GM19035 (cell line): ENCODE data around the gene GNG12.

Experiments
- ATAC-seq: cut with Tn5 transposase; IDR thresholded peaks from one replicate; pipeline ENCODE4 v1.9.1; 2021; ENCODE audit not compliant: unreplicated experiment

Gene GNG12

DNA sequence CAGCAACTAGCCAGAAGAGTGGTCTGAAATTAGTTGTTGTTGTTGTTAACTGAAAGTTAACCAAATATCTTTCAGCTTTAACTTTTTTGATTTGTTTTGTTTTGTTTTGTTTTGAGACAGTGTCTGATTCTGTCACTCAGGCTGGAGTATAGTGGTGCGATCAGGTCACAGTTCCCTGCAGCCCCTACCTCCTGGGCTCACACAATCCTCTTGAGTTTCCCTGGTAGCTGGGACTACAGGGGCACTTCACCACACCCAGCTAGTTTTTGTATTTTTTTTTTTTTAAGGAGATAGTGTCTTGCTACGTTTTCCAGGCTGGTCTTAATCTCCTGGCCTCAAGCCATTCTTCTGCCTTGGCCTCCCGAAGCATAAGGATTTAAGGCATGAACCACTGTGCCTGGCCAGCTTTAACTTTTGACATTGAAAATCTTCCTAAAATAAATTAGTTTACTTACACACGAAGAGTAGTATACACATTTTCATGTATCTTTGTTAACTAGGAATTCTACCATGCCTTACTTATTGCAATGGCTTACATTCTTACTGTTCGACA, 45.0 kb downstream of the GNG12 start:
- ATAC-seq: no peak

DNA sequence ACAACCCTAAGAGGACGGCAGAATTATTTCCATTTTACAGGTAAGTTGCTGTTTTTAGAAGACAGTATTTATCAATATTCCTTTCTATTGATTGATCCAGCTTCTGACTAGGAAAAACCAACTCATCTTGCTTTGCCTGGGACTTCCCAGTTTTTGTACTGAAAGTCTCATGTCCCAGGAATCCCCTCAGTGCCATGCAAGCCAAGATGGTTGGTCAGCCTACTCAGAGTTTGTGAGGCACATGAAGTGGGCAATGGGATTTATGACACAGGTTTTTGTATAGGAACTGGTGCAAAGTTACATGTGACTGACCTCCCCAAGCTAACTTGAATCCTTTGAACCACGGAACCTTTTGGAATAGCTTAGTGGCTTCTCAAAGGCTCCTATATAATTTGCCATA, 45.5 kb downstream of the GNG12 start:
- no peak for ATAC-seq

DNA sequence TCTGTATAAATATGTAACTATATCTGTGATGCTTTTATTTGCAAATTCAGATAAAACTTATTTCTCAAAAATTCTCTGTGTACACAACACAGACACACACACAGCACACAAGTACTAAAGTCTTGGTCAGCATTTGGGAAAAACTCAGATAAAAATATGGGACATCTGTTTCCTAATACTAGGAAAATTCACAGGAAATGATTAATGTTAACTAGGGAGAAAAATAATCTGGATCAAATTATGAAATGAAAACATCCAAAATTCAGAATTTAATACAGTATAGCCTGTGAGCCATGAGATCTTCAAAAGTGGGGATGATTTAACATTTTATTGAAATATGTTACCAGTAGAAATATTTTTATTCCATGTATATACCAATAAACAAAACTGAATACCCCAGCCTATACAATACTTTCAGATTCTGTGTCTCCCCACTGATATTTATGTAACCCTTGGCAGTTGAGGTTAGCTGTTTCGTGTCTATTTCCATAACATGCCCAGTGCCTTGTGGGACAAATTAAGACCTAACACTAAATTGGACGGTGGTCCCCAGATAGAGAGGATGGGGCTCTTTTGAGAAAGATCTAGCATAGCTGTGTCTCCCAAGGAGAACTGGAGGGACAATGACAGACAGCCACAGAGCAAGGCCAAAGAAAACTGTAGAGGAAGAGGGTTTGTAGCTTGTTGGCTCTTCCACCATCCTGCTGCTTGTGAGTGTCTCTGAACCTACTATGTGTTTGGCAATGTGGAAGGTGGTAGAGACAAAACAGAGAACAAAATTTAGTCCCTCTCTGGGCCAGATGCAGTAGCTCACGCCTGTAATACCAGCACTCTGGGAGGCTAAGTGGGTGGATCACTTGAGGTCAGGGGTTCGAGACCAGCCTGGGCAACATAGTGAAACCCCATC, 47.2 kb downstream of the GNG12 start:
- no peak for ATAC-seq

DNA sequence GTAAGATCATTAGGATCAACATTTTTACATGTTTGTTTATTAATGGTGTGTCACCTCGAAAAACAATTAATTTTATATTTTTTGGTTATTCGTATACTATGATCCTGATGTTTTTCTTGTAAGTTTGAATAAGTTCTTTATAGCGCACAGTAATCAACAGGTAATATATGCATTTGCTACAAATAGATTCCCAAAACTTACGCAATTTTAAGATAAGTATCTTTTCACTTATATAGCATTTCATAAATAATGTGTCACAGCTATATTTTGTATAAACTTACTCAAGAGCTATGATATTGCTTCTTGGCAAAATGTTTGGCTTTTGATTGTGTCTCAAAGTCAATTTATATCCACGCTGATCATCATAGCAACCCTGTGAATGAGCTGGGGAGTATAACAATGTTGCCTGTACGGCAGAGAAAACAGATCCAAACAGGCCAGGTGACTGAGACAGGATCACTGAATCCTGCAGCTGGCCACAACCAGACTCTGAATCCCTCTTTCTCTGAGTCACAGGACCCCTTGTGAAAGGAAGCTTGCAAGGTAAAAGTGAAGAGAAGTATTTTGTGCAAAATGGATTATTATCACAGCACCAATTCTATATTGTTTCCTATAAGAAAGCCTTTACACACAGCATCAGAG, 48.6 kb downstream of the GNG12 start:
- no peak for ATAC-seq

DNA sequence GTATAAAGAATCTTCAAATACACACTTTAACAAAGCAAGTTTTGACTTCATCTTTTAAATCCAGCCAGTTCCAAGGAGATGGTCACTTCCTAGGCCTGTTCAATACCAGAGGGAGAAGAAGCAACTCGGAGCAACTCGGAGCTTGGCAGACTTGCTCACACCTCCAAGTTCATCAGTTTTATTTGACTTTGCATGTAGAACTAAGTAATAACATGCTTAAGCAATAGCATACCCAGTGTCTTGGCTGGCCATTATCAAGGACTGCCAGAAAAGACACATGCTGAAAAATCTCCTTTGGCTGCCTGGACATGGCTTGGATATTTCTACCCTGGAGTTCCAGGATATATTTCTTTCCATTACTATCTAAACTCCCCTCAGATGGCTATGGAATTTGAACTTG, 52.6 kb downstream of the GNG12 start:
- ATAC-seq: no peak

DNA sequence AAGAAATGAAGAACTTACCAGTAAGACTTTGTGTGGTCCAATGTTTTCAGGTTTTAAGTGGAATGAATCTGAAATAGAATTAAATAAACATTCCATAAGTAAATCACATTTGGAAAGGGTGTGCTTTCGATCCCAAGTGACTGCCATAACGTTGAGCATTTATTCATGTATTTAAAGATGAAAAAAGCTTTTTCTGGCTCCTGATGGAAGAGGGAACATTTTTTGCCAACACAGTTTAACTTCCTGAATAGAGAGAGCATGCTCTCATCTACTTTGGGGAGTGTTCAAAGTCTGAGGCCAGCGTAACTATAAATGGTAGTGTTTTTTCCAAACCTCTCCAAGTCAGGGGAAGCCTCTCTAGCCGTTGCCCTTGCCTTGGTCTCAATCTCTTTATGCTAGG, 55.8 kb downstream of the GNG12 start:
- no peak for ATAC-seq

DNA sequence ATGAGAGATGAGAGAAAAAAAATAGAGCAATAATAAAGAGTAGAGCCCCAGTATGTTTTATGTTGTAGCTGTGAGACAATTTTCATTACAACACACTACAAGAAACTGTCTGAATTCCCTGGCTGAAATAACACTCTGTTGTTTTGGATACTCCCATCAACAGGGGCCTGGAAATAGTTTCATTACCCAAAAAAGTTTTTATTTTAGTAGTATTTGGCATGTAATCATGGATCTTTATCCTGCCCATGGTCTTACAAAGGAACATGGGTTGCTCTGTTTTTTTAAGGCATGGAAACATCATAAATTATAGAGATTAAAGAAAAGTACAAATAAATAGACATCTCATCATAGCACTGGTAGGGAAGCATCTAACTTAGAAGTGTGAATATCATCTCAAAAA, 56.3 kb downstream of the GNG12 start:
- ATAC-seq: no peak

DNA sequence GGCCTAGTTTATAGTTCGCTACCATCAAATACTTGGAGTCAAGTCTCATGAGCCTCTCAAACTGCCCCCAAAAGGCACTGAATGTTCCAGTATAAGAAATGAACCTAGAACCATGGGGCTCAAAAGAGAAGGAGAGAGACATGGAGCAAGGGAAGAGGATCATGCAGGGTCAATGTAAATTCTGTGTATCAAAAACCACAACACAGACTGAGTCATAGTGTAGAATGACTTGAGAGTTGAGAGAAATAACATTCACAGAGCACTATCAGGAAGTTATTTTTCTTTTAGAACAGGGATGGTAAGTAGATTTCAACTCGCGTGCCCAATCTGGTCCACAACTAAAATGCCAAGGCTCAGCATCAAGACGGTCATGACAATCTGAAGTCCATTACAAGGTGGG, 59.8 kb downstream of the GNG12 start:
- no peak for ATAC-seq

DNA sequence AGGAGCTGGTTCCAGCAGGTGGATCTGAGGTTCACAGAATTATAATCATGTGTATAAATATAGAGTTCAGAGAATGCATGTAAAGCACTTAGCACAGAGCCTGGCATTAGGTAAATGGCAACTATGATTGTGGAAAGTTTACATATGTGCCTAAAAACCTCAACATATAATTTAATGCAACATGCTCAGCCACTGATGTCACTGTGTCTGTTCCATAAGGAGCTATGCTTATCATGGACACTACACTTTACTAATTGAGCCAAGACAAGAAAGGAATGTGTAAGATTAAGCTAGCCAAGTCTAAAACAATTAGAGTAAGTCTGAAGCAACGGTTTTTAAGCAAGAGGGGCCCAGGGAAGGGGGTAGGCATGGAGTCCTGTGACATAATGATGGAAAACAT, 61.5 kb downstream of the GNG12 start:
- ATAC-seq: no peak

DNA sequence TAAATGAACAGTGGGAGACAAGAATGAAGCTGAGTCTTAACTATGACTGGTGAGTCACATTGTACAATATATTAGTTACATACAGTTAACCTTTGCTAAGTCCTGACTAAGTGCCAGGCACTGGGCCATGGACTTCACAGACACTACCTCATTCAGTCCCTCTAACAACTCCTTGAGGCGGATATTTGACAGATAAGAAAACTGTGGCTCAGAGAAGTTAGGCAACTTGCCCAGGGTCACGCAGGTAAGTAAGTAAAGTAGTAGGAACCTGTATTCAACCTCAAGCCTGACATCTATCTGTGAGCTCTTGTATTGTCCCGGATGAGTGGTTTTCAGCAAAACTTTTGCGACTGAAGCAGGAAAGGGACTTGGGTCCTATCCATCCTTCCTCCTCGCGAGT, 62.1 kb downstream of the GNG12 start:
- no peak for ATAC-seq

DNA sequence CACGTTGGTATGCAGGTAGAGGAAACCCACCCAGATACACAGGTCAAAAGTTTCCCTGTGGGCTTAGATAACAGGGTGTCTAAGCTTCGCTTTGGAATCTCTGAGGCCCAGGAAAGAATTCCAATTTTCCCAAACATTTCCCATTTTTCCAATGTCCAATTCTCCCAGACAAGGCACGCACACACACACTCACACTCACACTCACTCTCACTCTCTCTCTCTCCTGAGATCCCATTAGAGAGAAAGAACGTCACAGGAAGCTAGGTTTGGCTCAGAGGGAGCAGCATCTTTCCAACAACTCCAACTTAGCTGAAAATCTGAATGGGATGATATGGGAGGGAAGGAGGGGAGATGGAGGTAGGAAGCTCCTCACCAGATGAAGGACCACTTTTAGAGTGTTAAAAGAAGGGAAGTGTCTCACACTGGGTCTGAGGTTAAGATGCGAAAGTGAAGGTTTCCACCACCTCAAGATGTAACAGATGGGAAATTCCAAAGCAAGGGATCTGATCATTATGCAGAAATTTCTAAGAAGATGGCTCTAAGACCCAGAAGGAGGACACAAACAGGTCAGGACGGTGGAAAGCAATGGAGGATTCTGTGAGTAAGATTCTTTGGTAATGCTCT, 63.5 kb downstream of the GNG12 start:
- ATAC-seq: no peak

DNA sequence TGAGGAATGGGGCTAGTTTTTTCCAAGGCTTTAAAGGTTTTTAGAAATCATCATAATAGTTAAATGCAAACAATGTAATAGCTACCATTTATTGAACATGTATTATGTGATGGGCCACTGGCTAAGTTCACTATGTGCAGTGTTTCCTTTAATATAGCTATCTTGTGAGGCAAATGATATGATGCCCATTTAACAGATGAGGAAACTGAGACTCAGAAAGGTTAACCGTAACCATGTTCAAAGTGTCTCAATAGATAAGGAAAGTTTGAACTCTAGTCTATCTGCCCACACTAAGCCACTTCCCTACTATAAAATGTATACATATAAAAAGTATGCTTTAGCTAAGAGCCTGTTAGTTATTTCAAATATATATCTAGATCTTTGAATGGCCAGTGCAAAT, 64.8 kb downstream of the GNG12 start:
- no peak for ATAC-seq

DNA sequence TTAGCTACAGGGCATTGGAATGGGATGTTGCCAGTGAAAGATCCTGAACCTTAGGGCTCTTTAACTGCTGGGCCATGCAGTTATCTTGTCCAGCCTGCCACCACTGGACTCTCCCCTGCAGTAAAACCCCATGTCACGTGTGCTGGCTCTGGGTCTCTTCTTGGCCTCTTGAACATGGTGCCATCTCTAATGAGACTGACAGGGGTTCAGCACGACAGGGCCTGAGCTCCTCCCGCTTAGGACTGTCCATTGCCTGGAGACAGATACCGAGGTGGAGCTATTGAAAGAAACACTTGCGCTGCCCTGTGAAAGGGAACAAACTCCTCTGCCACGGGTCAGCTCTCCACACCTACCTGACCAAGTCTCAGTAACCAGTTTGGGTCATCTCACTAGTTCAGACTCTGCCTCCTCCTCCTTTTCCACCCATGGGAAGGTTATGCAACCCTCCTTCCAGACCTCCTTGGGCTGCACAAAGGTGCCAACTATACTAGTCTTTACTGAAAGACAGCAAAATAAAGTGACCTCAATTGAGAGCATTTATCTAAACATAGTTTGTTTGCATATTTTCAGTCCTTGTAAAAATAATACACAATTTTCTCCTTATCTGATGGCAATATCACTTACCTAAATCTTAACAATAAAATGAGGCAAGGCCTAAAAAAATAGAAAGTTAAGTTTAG, 66.0 kb downstream of the GNG12 start:
- no peak for ATAC-seq

DNA sequence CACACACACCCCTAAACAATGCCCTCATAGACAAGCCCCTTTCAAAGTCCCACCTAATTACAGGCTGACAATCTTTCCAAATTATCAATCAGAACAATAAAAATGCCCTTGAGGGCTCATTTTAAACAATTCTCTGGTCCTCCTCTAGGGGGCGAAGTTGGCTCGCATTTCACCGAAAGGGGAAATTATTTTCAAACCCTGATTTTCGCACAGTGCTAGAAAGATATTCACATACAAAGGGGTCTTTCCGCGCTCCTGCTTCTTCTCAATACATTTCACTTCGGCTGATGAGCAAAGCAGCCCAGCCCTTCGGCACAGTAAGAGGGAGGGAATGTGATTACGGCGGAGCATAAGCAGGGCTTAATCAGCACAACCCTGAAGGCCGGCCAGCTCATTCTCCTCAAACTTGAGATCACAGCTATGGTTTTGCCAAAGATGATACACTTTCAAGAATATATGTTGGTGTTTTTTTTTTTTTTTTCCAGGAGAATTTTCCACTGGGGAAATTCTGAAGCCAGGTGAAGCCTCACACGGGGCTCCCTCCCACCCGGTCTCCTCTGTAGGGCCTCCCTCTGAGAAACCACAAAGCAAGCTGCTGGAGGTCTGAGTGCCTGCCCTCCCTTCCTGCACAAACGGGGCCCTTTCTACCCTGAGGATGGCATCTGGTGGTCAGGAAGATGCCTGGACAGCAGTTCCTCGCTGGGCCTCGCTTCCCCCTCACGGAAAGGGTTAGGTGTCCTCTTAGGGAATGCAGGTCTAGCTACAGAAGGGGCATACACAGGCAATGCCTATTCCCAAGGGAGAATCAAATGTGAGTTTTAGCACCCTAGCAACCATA, 66.9 kb downstream of the GNG12 start:
- peak; percentile 49 for ATAC-seq

DNA sequence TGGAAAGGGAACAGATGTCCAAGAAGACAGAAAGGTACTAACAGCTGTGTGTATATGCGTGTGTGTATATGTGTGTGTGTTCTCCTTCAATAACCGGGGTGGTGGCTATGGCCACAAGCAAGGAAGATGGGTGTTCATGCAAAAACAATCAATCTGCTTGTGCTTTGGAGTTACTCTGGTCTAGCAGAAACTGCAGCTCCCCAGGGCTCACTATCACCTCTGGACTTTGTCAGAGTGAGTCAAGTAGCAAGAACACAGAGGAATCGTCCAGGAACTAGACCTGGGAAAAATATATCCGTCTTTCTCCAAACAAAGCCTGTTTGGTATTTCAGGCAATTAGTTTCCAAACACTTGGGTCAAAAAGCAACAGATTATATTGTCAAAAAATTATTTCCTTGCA, 68.6 kb downstream of the GNG12 start:
- ATAC-seq: no peak

DNA sequence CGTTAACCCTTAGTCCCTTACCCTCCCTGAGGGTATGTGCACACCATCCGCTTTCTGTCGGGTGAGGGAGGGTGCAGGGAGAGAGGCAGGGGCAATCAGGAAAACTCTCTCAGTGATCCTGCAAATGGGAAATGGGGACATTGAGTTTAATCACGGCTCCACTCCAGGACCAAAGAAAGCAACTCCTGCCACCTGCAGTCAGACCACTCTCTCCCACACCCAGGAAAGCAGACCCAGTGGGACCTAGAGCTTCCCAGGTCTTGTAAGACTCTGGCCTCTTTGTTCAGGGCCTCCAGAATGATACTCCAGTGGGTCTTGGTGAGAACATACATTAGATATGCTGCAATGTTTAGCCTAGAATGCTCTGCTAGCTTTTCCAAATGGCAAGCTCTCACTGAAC, 71.5 kb downstream of the GNG12 start:
- no peak for ATAC-seq

DNA sequence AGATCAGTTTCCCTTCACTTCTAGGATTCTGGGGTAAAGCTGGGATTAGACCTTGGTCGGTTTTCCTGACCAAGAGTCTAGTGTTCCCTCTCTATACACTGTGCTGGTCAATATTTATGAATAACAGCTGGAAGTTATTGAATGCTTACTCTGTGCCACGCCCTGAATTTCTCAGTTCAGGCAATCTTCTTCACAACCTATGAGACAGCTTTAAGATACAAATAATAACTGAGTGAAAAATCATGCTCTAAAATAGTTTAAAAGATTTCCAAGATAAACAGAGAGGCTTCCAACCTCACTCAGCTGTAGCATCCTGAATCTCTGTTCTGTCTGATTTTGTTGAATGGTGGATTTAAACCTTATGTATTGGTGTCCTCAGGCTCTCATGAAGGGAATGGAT, 72.2 kb downstream of the GNG12 start:
- ATAC-seq: no peak

DNA sequence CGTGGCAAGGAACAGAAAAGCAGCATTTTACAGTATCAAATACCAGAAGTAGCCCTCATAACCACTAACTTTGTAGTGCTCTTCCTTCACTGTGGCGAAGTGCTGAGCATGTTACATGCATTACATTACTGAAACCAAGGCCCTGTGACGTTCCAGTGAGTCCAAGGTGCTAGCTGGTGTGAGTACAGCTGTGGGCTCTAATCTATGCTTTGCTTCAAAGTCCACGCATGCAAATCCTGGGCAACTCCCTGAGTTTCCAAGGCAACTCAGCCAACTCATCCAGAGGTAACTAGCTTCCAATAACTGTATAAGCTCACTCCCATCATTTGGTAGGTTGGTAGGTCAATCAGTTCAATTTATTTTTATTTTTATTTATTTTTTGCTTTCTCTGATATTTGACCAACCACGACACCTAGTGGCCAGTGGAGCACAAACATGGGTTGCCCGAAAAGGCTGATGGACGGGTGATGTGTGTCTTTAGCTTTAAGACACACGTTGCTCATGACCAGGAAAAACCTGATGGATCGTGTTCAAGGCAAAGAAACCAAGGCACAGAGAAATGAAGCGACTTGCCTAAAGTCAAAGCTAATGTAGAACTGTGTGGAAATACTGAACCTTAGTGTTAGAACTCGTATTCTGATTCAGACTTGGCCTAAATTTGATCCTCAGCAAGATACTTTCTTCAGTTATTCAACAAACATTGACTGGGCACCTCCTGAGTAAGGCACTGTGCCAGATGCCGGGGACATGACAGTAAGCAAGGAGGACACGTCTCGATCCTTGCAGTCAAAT, 73.0 kb downstream of the GNG12 start:
- peak; percentile 100 for ATAC-seq

DNA sequence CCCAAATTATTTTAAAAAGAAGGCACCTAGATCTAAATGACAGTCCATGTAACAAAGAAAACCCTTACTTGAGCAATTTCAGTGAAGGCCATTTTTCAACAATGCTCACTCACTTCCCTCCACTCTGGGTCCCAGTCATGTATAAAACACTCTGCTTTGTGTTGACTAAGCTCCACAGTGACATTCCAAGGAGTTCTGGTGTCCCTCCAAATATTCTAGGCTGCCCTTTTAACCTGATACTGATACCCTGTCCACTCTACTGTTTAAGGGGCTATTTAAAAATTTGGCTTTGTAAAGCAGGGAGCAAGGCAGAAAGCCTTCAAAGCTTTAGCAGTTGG, 73.6 kb downstream of the GNG12 start:
- peak; percentile 29 for ATAC-seq

DNA sequence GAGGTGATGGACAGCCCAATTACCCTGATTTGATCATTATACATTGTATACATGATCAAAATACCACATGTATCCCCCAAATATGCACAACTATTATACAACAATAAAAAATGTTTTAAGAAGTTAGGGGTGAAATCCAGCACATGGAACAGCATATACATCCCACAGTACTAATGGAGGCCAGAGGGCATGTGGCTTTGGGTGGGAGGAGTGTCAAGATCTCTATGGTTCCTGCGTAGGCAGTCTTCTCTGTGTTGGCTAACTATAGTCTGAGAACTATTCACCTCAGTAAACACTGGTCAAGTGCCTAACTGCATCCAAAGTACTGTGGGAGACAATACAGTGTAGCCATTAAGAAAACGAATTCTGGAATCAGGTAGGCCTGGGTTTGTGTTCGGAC, 74.2 kb downstream of the GNG12 start:
- ATAC-seq: no peak
